Choroid plexus epithelial cell (primary cell): ENCODE results near the gene ANGPTL4.
"Not testable (repeated sequence)": the region's sequence is repeated elsewhere in the genome, so short reads cannot be mapped to it uniquely, and the experiment has no call there.

Experiments
- DNase-seq: peaks from one replicate; pipeline ENCODE4 v3.0.0-alpha.2; 2010; ENCODE audit warnings: low read depth
- H3K4me3 ChIP-seq: 2 replicates; pipeline ENCODE4 v1.5.1; 2011; ENCODE audit warnings: low read depth, mild to moderate bottlenecking, control low read depth, low read length, moderate library complexity
- TF ChIP-seq, protein P1 (sequence below): conservative IDR thresholded peaks from 2 replicates; pipeline ENCODE4 v1.5.1; 2011; ENCODE audit warnings: low read depth, mild to moderate bottlenecking, control low read depth, inconsistent platforms, low read length, moderate library complexity

The ANGPTL4 gene, protein sequence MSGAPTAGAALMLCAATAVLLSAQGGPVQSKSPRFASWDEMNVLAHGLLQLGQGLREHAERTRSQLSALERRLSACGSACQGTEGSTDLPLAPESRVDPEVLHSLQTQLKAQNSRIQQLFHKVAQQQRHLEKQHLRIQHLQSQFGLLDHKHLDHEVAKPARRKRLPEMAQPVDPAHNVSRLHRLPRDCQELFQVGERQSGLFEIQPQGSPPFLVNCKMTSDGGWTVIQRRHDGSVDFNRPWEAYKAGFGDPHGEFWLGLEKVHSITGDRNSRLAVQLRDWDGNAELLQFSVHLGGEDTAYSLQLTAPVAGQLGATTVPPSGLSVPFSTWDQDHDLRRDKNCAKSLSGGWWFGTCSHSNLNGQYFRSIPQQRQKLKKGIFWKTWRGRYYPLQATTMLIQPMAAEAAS

DNA sequence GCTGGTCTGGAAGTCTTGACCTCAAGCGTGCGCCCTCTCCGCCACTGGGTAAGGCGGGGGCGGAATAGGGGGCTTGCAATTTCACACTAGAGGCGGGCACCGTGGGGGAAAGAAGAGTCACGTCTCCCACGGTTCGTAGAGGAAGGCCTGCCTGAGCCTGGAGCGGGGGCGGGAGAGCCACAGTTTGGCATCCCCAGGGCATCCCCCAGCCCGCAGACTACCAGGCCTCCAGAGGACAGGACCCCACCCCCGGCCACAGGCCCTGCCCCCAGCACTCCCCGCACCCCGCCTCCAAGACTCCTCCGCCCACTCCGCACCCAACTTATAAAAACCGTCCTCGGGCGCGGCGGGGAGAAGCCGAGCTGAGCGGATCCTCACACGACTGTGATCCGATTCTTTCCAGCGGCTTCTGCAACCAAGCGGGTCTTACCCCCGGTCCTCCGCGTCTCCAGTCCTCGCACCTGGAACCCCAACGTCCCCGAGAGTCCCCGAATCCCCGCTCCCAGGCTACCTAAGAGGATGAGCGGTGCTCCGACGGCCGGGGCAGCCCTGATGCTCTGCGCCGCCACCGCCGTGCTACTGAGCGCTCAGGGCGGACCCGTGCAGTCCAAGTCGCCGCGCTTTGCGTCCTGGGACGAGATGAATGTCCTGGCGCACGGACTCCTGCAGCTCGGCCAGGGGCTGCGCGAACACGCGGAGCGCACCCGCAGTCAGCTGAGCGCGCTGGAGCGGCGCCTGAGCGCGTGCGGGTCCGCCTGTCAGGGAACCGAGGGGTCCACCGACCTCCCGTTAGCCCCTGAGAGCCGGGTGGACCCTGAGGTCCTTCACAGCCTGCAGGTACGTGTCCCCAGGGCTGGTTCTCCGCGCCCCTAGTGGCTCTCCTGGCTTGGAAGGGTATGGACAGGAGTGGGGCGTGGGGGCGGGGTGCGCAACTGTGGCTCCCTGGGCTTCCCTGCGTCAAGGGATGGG lies at the start of gene ANGPTL4:
TSS of gene ANGPTL4 (plus strand) at position 353 of the 969 bp plus-strand sequence. CDS start at position 520, 167 bp downstream.
- TF ChIP-seq, protein P1, sequence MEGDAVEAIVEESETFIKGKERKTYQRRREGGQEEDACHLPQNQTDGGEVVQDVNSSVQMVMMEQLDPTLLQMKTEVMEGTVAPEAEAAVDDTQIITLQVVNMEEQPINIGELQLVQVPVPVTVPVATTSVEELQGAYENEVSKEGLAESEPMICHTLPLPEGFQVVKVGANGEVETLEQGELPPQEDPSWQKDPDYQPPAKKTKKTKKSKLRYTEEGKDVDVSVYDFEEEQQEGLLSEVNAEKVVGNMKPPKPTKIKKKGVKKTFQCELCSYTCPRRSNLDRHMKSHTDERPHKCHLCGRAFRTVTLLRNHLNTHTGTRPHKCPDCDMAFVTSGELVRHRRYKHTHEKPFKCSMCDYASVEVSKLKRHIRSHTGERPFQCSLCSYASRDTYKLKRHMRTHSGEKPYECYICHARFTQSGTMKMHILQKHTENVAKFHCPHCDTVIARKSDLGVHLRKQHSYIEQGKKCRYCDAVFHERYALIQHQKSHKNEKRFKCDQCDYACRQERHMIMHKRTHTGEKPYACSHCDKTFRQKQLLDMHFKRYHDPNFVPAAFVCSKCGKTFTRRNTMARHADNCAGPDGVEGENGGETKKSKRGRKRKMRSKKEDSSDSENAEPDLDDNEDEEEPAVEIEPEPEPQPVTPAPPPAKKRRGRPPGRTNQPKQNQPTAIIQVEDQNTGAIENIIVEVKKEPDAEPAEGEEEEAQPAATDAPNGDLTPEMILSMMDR = peak; percentile 31
- peak within 1 kb of the TSS; percentile 71 for H3K4me3 ChIP-seq
- DNase-seq = peak; percentile 81

DNA sequence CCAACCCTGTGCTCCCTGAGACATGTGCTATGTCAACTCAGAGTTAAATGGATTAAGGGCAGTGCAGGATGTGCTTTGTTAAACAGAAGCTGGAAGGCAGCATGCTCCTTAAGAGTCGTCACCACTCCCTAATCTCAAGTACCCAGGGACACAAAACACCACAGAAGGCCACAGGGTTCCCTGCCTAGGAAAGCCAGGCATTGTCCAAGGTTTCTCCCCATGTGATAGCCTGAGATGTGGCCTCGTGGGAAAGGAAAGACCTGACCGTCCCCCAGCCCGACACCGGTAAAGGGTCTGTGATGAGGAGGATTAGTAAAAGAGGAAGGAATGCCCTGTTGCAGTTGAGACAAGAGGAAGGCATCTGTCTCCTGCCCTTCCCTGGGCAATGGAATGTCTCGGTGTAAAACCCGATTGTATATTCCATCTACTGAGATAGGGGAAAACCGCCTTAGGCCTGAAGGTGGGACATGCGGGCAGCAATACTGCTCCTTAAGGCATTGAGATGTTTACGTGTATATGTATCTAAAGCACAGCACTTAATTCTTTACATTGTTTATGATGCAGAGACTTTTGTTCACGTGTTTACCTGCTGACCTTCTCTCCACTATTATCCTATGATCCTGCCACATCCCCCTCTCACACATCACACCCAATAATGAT lies 48.8 kb upstream of the ANGPTL4 start:
- not testable (repeated sequence) for H3K4me3 ChIP-seq, DNase-seq

DNA sequence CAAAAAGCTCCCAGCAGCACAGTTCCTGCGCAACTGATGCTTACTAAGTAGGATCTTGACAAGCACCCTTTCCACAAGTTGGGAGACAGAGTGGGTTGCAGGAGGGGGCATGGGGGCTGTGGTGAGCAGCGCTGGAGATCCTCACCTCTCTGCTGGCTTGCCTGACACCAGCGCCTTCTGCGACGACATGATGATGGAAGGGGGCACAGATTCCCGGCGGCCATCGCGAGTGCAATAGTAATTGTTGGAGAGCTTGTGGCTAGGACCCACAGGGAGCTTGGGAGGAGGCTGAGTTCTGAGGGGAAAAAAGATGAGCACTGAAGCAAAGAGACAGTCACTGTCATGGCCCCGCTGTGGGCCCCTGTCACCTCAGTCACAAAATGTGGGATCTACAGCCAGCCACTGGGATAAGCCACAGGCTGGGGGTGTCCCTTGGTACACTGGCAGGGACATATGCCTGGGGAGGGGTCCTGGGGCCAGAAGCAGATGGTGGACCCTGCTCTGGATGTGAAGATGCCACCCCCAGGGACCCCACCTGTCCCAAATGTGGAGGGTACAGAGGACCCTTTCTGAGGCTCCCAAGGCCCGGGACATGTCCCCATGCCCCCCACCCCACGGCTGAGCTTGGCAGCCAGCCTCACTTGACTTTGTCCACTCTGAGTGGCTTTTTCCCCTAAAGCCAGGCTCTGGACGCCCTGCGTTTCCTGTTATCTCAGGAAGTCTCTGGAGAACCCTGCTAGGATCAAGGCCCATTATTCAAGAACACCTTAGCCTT lies 47.4 kb upstream of the ANGPTL4 start:
- DNase-seq = no peak
- no peak overlapping the region for H3K4me3 ChIP-seq
- TF ChIP-seq, protein P1 = no peak

DNA sequence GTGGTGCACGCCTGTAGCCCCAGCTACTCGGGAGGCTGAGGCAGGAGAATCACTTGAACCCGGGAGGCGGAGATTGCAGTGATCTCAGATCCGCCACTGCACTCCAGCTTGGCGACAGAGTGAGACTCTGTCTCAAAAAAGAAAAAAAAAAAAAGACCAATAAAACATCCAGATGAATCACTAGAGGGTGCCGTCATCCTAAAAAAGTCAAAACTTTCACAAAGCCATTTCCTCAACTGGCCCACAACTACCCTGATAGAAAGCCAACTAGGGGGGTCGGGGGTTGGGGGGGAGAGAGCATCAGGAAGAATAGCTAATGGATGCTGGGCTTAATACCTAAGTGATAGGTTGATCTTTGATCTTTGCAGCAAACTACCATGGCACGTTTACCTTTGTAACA lies 45.1 kb upstream of the ANGPTL4 start:
- not testable (repeated sequence) for DNase-seq, H3K4me3 ChIP-seq
- TF ChIP-seq, protein P1 = peak; percentile 4

DNA sequence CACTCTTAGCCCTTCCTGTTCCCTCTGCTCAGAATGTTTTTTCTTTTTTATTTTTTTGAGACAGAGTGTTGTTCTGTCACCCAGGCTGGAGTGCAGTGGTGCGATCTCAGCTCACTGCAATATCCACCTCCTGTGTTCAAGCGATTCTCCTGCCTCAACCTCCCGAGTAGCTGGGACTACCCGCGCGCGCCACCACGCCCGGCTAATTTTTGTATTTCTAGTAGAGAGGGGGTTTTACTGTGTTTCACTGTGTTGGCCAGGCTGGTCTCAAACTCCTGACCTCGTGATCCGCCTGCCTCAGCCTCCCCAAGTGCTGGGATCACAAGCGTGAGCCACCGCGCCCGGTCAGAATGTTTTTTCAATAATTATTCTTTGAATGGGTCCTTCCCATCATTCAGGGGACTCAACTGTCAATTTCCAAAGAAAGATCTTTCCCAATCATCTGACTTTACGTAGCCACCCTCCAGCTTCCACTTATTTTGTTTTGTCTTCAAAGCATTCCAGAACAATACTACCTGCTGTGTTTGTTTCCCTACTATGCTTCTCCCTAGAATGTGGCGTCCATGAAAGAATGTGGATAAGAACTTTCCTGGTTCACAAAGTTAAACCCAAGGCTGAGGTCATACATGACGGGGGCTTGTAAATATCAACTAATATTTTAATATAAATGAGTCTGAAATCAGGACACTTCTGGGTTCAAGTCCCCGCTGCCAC lies 44.0 kb upstream of the ANGPTL4 start:
- DNase-seq = no peak
- H3K4me3 ChIP-seq = peak overlapping the region; percentile 95
- TF ChIP-seq, protein P1 = no peak

DNA sequence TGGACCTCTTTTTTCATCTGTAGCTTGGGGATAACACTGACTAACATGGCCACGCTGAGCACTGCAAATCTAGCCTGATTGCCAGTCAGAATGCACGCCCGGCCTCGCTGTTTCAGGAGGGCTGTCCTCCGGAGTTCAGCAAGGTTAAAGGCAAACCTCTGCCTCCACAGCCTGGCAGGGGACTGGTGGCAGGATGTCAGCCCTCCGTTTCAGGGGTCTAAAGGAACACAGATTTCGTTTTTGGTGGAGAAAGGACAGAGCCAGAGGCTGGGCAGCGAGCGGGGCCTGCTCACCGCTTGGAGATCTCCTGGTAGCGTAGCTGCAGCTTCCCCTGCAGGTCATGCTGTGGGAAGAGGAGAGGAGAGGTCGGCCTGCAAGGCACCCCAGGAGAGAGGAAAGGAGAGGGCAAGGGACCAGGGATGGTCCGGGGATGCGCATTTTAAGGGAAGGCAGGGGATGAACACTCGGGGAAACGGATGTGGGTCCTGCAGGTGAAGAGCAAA lies 43.3 kb upstream of the ANGPTL4 start:
- TF ChIP-seq, protein P1 = no peak
- H3K4me3 ChIP-seq = peak overlapping the region; percentile 95
- DNase-seq = no peak
